Measurements from ENCODE around the gene APOL1.

Gene APOL1

GRCh38 chr22:36306227-36306626, 53.3 kb downstream of the APOL1 start:
- Histone ChIP-seq H3K4me3 (IDR thresholded peaks at IDR 0.05; ENCODE audit: insufficient read depth, low read depth, low read length) (no peak overlapping the region), H3K79me2 (ENCODE audit: insufficient read depth, low read depth) (no peaks in the 10 kb centered on the region; the same call in 1 of the 2 replicates), H3K4me1 (ENCODE audit: low read depth, poor library complexity, severe bottlenecking) (no peaks in the 10 kb centered on the region), H3K9ac (no peak overlapping the region), H3K36me3 (ENCODE audit: insufficient read depth) (peaks cover 2% of the 10 kb centered on the region), H2AFZ (ENCODE audit: low read depth) (no peak overlapping the region), H3K27me3 (ENCODE audit: insufficient read depth, low read depth) (no peaks in the 10 kb centered on the region), H3K4me2 (no peak overlapping the region), H4K20me1 (ENCODE audit: insufficient read depth) (no peaks in the 10 kb centered on the region), H3K27ac (no peak overlapping the region)
- TF ChIP-seq, protein P1, sequence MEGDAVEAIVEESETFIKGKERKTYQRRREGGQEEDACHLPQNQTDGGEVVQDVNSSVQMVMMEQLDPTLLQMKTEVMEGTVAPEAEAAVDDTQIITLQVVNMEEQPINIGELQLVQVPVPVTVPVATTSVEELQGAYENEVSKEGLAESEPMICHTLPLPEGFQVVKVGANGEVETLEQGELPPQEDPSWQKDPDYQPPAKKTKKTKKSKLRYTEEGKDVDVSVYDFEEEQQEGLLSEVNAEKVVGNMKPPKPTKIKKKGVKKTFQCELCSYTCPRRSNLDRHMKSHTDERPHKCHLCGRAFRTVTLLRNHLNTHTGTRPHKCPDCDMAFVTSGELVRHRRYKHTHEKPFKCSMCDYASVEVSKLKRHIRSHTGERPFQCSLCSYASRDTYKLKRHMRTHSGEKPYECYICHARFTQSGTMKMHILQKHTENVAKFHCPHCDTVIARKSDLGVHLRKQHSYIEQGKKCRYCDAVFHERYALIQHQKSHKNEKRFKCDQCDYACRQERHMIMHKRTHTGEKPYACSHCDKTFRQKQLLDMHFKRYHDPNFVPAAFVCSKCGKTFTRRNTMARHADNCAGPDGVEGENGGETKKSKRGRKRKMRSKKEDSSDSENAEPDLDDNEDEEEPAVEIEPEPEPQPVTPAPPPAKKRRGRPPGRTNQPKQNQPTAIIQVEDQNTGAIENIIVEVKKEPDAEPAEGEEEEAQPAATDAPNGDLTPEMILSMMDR (conservative IDR thresholded peaks at IDR 0.05; ENCODE audit: low read depth, low read length): no peak

- Histone ChIP-seq H3K79me2 (ENCODE audit: insufficient read depth, low read depth) (no peaks in the 10 kb centered on the region; the same call in 1 of the 2 replicates), H3K27me3 (ENCODE audit: insufficient read depth, low read depth) (no peaks in the 10 kb centered on the region), H3K4me1 (ENCODE audit: low read depth, poor library complexity, severe bottlenecking) (no peaks in the 10 kb centered on the region), H3K27ac (no peak overlapping the region), H3K4me2 (no peak overlapping the region), H3K36me3 (ENCODE audit: insufficient read depth) (no peaks in the 10 kb centered on the region; the same call in none of the 2 replicates), H3K4me3 (IDR thresholded peaks at IDR 0.05; ENCODE audit: insufficient read depth, low read depth, low read length) (no peak overlapping the region), H4K20me1 (ENCODE audit: insufficient read depth) (no peaks in the 10 kb centered on the region), H2AFZ (ENCODE audit: low read depth) (no peak overlapping the region), H3K9ac (no peak overlapping the region)
- TF ChIP-seq, protein P1 (conservative IDR thresholded peaks at IDR 0.05; ENCODE audit: low read depth, low read length): no peak
Measured at GRCh38 chr22:36308880-36309279, 55.9 kb downstream of the APOL1 start.

DNA sequence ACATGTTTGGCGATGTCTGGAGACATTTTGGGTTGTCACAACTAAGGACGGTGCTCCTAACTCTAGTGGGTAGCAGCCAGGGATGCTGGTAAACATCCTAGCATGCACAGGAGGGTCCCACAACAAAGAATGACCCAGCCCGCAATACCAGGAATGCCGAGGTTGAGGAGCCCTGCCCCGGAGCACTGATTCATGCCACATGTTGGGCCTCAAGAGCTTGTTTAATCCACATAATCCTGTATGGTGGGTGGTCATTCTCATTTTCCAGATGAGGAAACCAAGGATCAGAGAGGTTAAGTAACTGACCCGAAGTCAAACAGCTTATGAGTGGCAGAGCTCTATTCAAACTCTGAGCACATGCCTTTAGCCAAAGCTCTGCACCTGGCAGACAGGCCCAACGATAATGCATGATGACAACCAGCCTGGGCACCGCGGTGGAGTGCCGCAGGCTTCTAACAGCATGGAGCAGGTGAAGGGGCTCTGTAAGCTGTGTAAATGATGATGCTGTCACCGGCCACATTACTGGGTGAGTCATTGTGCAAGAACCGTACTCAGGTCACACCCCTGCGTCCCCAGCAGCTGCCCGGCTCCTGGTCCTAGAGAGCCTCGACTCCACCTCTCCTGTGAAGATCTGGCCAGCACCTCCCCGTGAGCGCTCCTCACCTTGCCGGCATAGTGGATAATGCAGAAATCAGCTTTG, 58.6 kb downstream of the APOL1 start:
- H3K36me3 ChIP-seq (ENCODE audit: insufficient read depth): peaks cover 6% of the 10 kb centered on the region
- no peak overlapping the region for H2AFZ ChIP-seq (ENCODE audit: low read depth)
- TF ChIP-seq, protein P1 (conservative IDR thresholded peaks at IDR 0.05; ENCODE audit: low read depth, low read length): no peak

GRCh38 chr22:36315325-36315724, 62.4 kb downstream of the APOL1 start:
- Histone ChIP-seq H3K36me3 (ENCODE audit: insufficient read depth) (peaks cover 10% of the 10 kb centered on the region; the same call in 1 of the 2 replicates), H3K27me3 (ENCODE audit: insufficient read depth, low read depth) (no peaks in the 10 kb centered on the region), H3K27ac (no peak overlapping the region), H3K4me1 (ENCODE audit: low read depth, poor library complexity, severe bottlenecking) (no peaks in the 10 kb centered on the region), H4K20me1 (ENCODE audit: insufficient read depth) (no peaks in the 10 kb centered on the region), H3K4me3 (IDR thresholded peaks at IDR 0.05; ENCODE audit: insufficient read depth, low read depth, low read length) (no peak overlapping the region), H3K4me2 (no peak overlapping the region), H2AFZ (ENCODE audit: low read depth) (no peak overlapping the region), H3K79me2 (ENCODE audit: insufficient read depth, low read depth) (peaks cover 7% of the 10 kb centered on the region; the same call in 1 of the 2 replicates), H3K9ac (no peak overlapping the region)
- TF ChIP-seq, protein P1 (conservative IDR thresholded peaks at IDR 0.05; ENCODE audit: low read depth, low read length): no peak

More for the DNA sequence above, 58.6 kb downstream of the APOL1 start:
- H4K20me1 ChIP-seq (ENCODE audit: insufficient read depth): no peaks in the 10 kb centered on the region
- no peak overlapping the region for H3K9ac ChIP-seq
- H3K4me1 ChIP-seq (ENCODE audit: low read depth, poor library complexity, severe bottlenecking): no peaks in the 10 kb centered on the region
- no peak overlapping the region for H3K4me2 ChIP-seq
- H3K27ac ChIP-seq: no peak overlapping the region
- H3K27me3 ChIP-seq (ENCODE audit: insufficient read depth, low read depth): no peaks in the 10 kb centered on the region
- H3K4me3 ChIP-seq (IDR thresholded peaks at IDR 0.05; ENCODE audit: insufficient read depth, low read depth, low read length): no peak overlapping the region
- no peaks in the 10 kb centered on the region; the same call in 1 of the 2 replicates for H3K79me2 ChIP-seq (ENCODE audit: insufficient read depth, low read depth)

All from KMS-11 (cell line).